ENCODE data around the gene NAA38.
A peak's percentile ranks its signal among the peaks of the same experiment; 100 is the strongest.
"Not testable (repeated sequence)": the region's sequence is repeated elsewhere in the genome, so short reads cannot be mapped to it uniquely, and the experiment has no call there.

NAA38 gene

GRCh38 chr17:7864995-7865650 is 7.8 kb upstream of the NAA38 start:
- Histone ChIP-seq H3K27me3 (ENCODE audit: low read depth) (no peaks in the 10 kb centered on the region), H3K4me1 (peaks cover 8% of the 10 kb centered on the region), H3K36me3 (replicated peaks) (peaks cover 30% of the 10 kb centered on the region), H3K4me3 (no peak overlapping the region), H3K9me3 (no peaks in the 10 kb centered on the region)
- no peak for DNase-seq (ENCODE audit: low spot score in 2 of 2)
- in situ Hi-C loops (cut with MboI; ENCODE audit: low sequenced_read_pairs), result loop anchor here (5.0 kb wide), 1 partner anchor 37 kb away; no protein-coding TSS in a partner anchor

- not testable (repeated sequence) for H3K4me1 ChIP-seq; H3K4me3 ChIP-seq; DNase-seq (ENCODE audit: low spot score in 2 of 2); H3K27me3 ChIP-seq (ENCODE audit: low read depth); H3K9me3 ChIP-seq
- in situ Hi-C loops (cut with MboI; ENCODE audit: low sequenced_read_pairs), result loop anchor here (5.0 kb wide), 1 partner anchor 38 kb away; no protein-coding TSS in a partner anchor
- H3K36me3 ChIP-seq (replicated peaks), result peaks cover 33% of the 10 kb centered on the region
These were observed 7.0 kb upstream of the NAA38 start for GRCh38 chr17:7864384-7864783.

DNA sequence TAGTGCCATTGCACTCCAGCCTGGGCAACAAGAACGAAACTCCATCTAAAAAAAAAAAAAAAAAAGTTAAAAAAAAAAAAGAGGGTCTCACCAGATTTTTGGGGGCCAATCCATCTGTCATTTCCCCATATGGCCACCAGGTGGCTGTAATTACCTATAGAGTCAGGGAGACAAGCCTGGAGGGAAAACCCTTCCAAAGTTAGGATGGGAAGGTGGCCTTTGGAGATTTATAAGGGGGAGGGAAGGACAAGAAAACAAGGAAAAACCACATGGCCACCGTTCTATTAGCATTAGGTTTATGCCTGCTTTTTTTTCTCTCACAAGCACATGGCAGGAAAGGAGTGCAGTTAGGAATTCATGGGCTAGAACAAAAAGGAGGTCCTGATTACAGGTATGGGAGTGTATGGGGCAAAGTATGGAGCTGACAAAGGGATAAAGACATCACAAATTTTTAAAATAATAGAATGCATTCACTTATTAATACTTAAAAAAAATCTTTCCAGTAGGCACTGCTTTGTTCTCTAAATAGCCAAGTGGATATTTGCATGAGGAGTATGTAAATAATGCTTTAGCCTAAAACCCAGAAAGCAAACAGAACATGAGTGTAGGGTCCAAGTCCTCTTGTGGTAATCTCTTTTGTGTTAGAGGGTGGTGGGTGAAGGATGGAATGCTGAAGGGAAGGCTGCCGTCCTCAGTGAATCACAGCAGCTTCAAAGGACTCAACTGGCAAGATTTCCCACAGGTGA is 5.5 kb upstream of the NAA38 start:
- Histone ChIP-seq H3K4me1 (peaks cover 16% of the 10 kb centered on the region), H3K27me3 (ENCODE audit: low read depth) (no peaks in the 10 kb centered on the region), H3K36me3 (replicated peaks) (peaks cover 36% of the 10 kb centered on the region), H3K9me3 (no peaks in the 10 kb centered on the region), H3K4me3 (no peak overlapping the region)
- in situ Hi-C loops (cut with MboI; ENCODE audit: low sequenced_read_pairs), result loop anchor here (5.0 kb wide), 1 partner anchor 39 kb away; no protein-coding TSS in a partner anchor
- DNase-seq (ENCODE audit: low spot score in 2 of 2), result peak; percentile 64 to 74

GRCh38 chr17:7859028-7859427 is 1.7 kb upstream of the NAA38 start:
- in situ Hi-C loops (cut with MboI; ENCODE audit: low sequenced_read_pairs), result no loop called here
- Histone ChIP-seq H3K27me3 (ENCODE audit: low read depth) (no peaks in the 10 kb centered on the region), H3K9me3 (no peaks in the 10 kb centered on the region), H3K36me3 (replicated peaks) (peaks cover 20% of the 10 kb centered on the region), H3K4me1 (peaks cover 27% of the 10 kb centered on the region), H3K4me3 (peak overlapping the region; percentile 63; the same call in 1 of the 2 replicates)
- no peak for DNase-seq (ENCODE audit: low spot score in 2 of 2)

DNA sequence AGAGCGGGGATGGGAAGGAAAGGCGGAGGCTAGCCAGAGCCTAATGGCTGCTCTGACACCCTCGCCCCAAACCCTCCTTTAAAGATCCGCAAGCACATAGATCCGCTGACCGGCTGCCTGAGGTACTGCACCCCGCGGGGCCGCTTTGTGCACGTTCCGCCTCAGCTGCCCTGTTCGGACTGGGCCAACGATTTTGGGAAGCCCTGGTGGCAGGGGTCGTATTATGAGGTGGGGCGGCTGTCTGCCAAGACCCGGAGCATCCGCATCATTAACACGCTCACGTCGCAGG is 1.1 kb upstream of the NAA38 start:
- Histone ChIP-seq H3K4me1 (peaks cover 27% of the 10 kb centered on the region), H3K27me3 (ENCODE audit: low read depth) (no peaks in the 10 kb centered on the region), H3K9me3 (no peaks in the 10 kb centered on the region), H3K4me3 (peak overlapping the region; percentile 63), H3K36me3 (replicated peaks) (peaks cover 14% of the 10 kb centered on the region)
- DNase-seq (ENCODE audit: low spot score in 2 of 2), result peak; percentile 61 to 76
- in situ Hi-C loops (cut with MboI; ENCODE audit: low sequenced_read_pairs), result no loop called here

GRCh38 chr17:7857713-7858521 is 558 bp upstream of the NAA38 start, which contains the start of gene CYB5D1:
TSS of gene CYB5D1 (plus strand) at chr17:7858003. CDS start at chr17:7858135, 132 bp downstream.
- in situ Hi-C loops (cut with MboI; ENCODE audit: low sequenced_read_pairs), result no loop called here
- Histone ChIP-seq H3K4me1 (peaks cover 22% of the 10 kb centered on the region), H3K4me3 (peak within 1 kb of the TSS; percentile 63), H3K36me3 (replicated peaks) (peaks cover 12% of the 10 kb centered on the region), H3K27me3 (ENCODE audit: low read depth) (no peaks in the 10 kb centered on the region), H3K9me3 (no peaks in the 10 kb centered on the region)
- peak; percentile 93 for DNase-seq (ENCODE audit: low spot score in 2 of 2)

DNA sequence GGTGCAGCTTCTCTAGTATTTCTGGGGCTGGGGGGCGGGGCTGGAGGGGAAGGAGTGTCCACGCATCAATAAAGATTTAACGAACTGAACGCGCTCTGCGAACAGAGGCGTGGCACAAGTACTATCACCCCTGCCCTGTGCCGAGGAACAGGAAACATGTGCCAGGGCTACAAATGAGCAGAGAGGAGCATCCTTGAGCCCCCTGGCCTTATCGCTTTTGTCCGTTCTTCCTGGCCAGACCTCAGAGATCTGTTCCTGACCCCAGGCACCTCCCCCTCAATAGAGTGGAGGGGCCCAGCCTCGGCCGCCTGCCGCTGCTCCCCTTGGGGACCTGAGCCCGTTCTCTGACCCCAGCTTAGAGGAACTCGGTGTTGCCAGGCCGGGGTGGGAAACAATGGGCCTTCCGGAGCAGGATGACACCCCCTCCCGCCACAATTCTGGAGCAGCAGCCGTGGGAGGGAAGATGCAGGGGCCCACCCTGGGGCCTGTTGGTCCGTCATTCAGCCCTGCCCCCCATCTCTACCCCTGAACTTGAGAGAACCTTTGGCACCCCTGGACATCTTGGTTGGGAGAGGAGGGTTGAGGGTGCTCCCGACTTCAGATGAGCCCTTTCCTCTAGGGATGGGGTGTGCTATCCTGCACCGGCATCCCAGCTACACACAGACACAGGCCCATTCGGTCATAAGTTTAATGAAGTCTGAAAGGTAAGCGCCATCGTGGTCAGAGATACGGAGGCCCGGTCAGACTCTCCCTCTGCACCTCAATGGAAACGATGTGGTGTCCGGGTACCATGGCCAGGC is 1.1 kb downstream of the NAA38 start:
- H3K4me3 ChIP-seq, result peak overlapping the region; percentile 63
- no peaks in the 10 kb centered on the region for H3K27me3 ChIP-seq (ENCODE audit: low read depth)
- H3K4me1 ChIP-seq, result peaks cover 23% of the 10 kb centered on the region
- H3K36me3 ChIP-seq (replicated peaks), result peaks cover 29% of the 10 kb centered on the region
- H3K9me3 ChIP-seq, result no peaks in the 10 kb centered on the region
- in situ Hi-C loops (cut with MboI; ENCODE audit: low sequenced_read_pairs), result no loop called here
- peak in 1 of 2 experiments; percentile 67 for DNase-seq (ENCODE audit: low spot score in 2 of 2)

- DNase-seq (ENCODE audit: low spot score in 2 of 2), result no peak
- in situ Hi-C loops (cut with MboI; ENCODE audit: low sequenced_read_pairs), result no loop called here
- H3K36me3 ChIP-seq (replicated peaks), result peaks cover 35% of the 10 kb centered on the region
- peak overlapping the region; percentile 63 for H3K4me3 ChIP-seq
- H3K4me1 ChIP-seq, result peaks cover 24% of the 10 kb centered on the region
- no peaks in the 10 kb centered on the region for H3K27me3 ChIP-seq (ENCODE audit: low read depth)
- no peaks in the 10 kb centered on the region for H3K9me3 ChIP-seq
These were observed 1.7 kb downstream of the NAA38 start for GRCh38 chr17:7855660-7856010.

- H3K36me3 ChIP-seq (replicated peaks), result peaks cover 35% of the 10 kb centered on the region
- in situ Hi-C loops (cut with MboI; ENCODE audit: low sequenced_read_pairs), result no loop called here
- peak within 1 kb of the TSS; percentile 63 for H3K4me3 ChIP-seq
- DNase-seq (ENCODE audit: low spot score in 2 of 2), result no peak
- H3K9me3 ChIP-seq, result no peaks in the 10 kb centered on the region
- no peaks in the 10 kb centered on the region for H3K27me3 ChIP-seq (ENCODE audit: low read depth)
- H3K4me1 ChIP-seq, result peaks cover 24% of the 10 kb centered on the region
These were observed 2.3 kb downstream of the NAA38 start, which contains the start of gene TMEM88 for GRCh38 chr17:7854851-7855659. TSS of gene TMEM88 (plus strand) at chr17:7855066. CDS start at chr17:7855075, 9 bp downstream.

DNA sequence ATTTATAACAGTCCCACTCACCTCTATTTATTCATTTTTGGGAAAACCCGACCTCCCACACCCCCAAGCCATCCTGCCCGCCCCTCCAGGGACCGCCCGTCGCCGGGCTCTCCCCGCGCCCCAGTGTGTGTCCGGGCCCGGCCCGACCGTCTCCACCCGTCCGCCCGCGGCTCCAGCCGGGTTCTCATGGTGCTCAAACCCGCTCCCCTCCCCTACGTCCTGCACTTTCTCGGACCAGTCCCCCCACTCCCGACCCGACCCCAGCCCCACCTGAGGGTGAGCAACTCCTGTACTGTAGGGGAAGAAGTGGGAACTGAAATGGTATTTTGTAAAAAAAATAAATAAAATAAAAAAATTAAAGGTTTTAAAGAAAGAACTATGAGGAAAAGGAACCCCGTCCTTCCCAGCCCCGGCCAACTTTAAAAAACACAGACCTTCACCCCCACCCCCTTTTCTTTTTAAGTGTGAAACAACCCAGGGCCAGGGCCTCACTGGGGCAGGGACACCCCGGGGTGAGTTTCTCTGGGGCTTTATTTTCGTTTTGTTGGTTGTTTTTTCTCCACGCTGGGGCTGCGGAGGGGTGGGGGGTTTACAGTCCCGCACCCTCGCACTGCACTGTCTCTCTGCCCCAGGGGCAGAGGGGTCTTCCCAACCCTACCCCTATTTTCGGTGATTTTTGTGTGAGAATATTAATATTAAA is 3.1 kb downstream of the NAA38 start:
- DNase-seq (ENCODE audit: low spot score in 2 of 2), result no peak
- peaks cover 39% of the 10 kb centered on the region for H3K36me3 ChIP-seq (replicated peaks)
- H3K9me3 ChIP-seq, result no peaks in the 10 kb centered on the region
- H3K27me3 ChIP-seq (ENCODE audit: low read depth), result no peaks in the 10 kb centered on the region
- in situ Hi-C loops (cut with MboI; ENCODE audit: low sequenced_read_pairs), result no loop called here
- peaks cover 24% of the 10 kb centered on the region for H3K4me1 ChIP-seq
- H3K4me3 ChIP-seq, result no peak overlapping the region

GRCh38 chr17:7853691-7854038 is 3.7 kb downstream of the NAA38 start:
- in situ Hi-C loops (cut with MboI; ENCODE audit: low sequenced_read_pairs), result no loop called here
- H3K27me3 ChIP-seq (ENCODE audit: low read depth), result no peaks in the 10 kb centered on the region
- DNase-seq (ENCODE audit: low spot score in 2 of 2), result no peak
- H3K4me3 ChIP-seq, result no peak overlapping the region
- H3K36me3 ChIP-seq (replicated peaks), result peaks cover 38% of the 10 kb centered on the region
- H3K4me1 ChIP-seq, result peaks cover 22% of the 10 kb centered on the region
- H3K9me3 ChIP-seq, result no peaks in the 10 kb centered on the region

GRCh38 chr17:7852919-7853690 is 4.3 kb downstream of the NAA38 start:
- H3K4me1 ChIP-seq, result peaks cover 17% of the 10 kb centered on the region
- H3K4me3 ChIP-seq, result no peak overlapping the region
- no peak for DNase-seq (ENCODE audit: low spot score in 2 of 2)
- no peaks in the 10 kb centered on the region for H3K27me3 ChIP-seq (ENCODE audit: low read depth)
- H3K9me3 ChIP-seq, result no peaks in the 10 kb centered on the region
- in situ Hi-C loops (cut with MboI; ENCODE audit: low sequenced_read_pairs), result no loop called here
- peaks cover 38% of the 10 kb centered on the region for H3K36me3 ChIP-seq (replicated peaks)
